Measurements from ENCODE around the gene NR1H2.
A peak's percentile ranks its signal among the peaks of the same experiment; 100 is the strongest.

The NR1H2 gene

DNA sequence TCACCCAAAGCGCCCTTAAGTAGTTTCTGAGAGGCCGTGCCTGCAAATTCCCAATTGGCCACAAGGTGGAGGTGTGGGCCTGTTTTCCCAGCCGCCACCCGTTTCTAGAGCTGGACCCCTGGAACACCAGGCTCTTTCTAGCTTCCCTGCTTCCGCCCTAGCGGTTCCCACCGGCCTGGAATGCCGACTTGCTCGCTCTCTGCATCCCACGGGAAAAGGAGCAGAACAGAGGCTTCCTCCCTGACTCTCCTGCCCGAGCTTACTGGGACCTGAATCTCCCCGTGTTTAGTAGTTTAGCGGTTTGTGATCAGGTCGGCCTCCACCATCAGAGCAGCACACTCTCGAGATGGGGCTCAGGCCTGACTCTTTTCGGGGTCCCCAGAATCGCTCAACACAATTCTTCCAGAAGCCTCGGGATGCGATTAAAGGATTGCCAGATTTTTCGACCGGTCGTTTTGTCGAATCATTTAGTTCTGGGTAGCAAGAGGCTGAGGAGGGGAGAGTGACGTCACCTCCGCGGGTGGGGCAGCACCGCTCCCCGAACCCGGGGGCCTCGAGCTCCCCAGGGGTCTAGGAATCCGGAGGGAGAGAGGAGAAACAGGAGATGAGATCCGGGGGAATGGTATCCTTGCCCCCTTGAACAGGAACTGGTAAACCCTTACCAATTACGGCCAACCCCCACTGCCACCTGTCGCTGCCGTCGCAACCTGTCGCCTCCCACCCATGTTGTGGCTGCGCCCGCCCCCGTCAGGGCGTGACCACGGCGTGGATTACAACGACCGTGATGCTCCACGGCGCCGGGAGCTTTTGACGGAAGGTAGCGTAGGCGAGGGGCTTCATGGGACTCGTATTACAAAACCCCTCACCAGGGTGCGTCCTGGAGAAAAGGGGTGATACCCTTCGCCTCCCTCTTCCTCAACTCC, 18.8 kb upstream of the NR1H2 start:
- peaks cover 24% of the 10 kb centered on the region for H3K36me3 Mint-ChIP-seq (ENCODE audit: insufficient read depth)
- DNase-seq (peak; percentile 79 to 90 (median 82)), ATAC-seq (replicated peaks) (peak; percentile 84)
- H3K9me3 Mint-ChIP-seq, result no peaks in the 10 kb centered on the region
- peak overlapping the region; percentile 97 to 98 for H3K27ac Mint-ChIP-seq
- peaks cover 30 to 41% of the 10 kb centered on the region in 2 donors for H3K4me1 Mint-ChIP-seq (ENCODE audit: low read depth in 2 of 2)
- peak overlapping the region; percentile 95 for H3K4me3 Mint-ChIP-seq
- no peaks in the 10 kb centered on the region for H3K27me3 Mint-ChIP-seq

DNA sequence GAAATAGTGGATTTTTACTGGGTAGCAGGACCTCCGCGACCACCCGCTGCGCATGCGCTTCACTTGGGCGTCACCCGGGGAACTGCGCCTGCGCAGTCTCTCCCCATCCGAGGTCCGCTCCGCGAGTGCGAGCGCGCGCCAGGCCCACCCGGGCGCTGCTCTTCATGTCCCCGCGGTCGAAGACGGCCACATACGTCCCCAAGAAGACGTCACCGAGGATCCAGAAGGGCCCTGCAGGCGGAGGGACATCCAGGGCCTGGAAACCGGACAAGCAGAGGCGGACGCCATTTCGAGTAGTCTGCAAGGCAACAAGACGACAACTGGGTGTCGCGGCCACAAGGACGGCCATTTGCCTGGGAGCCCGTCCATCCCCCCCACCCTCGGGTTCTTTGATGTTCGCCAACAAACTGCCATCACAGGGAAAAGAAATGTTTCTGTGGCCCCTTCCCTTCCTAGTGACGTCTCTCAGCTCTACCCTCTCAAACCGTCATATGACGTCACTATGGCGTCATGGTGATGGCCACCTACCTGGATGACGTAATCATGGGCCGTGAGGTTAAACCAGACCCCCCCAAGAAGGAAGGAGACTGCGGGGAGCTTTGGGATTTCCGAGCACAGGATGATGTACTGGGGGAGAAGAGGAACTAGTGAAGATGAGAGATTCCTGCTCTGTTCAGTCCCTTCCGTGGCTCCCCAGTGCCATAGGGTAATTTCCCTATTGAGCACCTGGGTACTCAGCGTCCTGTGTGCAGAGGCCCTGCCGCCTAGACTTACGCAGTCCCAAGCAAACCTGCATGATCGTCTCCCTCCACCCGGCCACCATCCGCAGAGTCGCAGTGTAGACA, 17.6 kb upstream of the NR1H2 start:
- no peaks in the 10 kb centered on the region for H3K9me3 Mint-ChIP-seq
- ATAC-seq (replicated peaks) (peak; percentile 32), DNase-seq (peak; percentile 62 to 71 (median 64))
- H3K27ac Mint-ChIP-seq, result peak overlapping the region; percentile 97 to 98
- H3K27me3 Mint-ChIP-seq, result no peaks in the 10 kb centered on the region
- H3K36me3 Mint-ChIP-seq (ENCODE audit: insufficient read depth), result peaks cover 27% of the 10 kb centered on the region
- peaks cover 37 to 46% of the 10 kb centered on the region in 2 donors for H3K4me1 Mint-ChIP-seq (ENCODE audit: low read depth in 2 of 2)
- peak overlapping the region; percentile 95 for H3K4me3 Mint-ChIP-seq

DNA sequence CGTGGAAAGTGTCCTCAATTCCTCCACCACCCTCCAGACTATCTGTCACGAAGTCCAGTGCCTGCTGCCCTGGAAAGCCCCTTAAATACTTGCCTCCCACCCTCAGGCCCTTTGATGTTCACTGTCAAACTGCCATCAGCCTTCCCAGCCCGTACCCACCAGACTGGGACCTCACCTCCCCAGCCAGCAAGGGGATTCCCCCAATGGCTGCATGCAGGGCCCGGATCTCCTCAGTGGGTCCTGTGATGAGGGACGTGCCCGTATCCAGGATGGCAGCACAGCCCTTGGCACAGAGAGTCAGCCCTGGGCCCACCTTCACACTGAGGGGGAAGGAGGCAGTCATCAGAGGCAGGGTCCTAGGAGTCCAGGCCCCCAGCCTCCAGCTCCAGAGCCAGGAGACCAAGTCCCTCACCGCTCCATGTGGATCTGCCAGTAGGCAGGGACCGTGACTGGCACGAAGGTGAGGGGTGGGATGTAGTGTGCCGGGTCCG, 16.9 kb upstream of the NR1H2 start:
- Mint-ChIP-seq H3K4me3 (peak overlapping the region; percentile 95), H3K27me3 (no peaks in the 10 kb centered on the region), H3K9me3 (no peaks in the 10 kb centered on the region), H3K27ac (peak overlapping the region; percentile 97 to 98), H3K36me3 (ENCODE audit: insufficient read depth) (peaks cover 32% of the 10 kb centered on the region), H3K4me1 (ENCODE audit: low read depth in 2 of 2) (peaks cover 39 to 49% of the 10 kb centered on the region in 2 donors)
- ATAC-seq (replicated peaks), result no peak
- no peak for DNase-seq

DNA sequence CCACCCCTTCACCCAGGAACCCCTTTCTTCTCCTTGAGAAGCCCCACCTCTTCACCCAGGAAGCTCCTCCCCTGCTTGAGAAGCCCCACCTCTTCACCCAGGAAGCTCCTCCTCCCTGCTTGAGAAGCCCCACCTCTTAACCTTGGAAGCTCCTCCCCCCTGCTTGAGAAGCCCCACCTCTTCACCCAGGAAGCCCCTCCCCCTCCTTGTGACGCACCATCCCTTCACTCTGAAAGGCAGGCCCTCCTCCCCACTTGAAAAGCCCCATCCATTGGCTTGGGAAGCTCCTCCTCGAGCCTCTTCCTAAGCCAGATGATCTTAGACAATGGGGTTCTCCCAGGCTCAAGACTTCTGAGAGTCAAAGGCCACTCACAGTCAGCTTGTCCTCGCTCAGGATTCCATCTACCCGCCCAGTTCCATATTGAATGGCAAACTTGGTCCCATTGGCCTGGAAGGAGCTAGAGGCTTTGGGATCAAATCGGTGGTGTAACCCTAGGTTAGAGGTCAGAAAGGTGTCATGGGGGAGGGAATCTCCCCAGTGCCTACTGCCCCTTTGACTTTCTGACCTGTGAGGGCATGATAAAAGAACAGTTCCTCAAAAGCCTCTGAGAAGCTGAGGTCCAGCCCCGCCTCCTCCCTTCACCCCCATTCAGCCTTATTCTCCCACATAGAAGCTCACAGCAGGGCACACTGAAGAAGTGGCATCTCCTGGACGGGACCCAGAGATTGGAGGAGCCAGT, 14.8 kb upstream of the NR1H2 start:
- Mint-ChIP-seq H3K4me1 (ENCODE audit: low read depth in 2 of 2) (peaks cover 50 to 61% of the 10 kb centered on the region in 2 donors), H3K9me3 (no peaks in the 10 kb centered on the region), H3K36me3 (ENCODE audit: insufficient read depth) (peaks cover 36% of the 10 kb centered on the region), H3K27ac (peak overlapping the region in 1 of 2 donors; percentile 55), H3K27me3 (no peaks in the 10 kb centered on the region), H3K4me3 (no peak overlapping the region)
- no peak for ATAC-seq (replicated peaks)
- no peak for DNase-seq

DNA sequence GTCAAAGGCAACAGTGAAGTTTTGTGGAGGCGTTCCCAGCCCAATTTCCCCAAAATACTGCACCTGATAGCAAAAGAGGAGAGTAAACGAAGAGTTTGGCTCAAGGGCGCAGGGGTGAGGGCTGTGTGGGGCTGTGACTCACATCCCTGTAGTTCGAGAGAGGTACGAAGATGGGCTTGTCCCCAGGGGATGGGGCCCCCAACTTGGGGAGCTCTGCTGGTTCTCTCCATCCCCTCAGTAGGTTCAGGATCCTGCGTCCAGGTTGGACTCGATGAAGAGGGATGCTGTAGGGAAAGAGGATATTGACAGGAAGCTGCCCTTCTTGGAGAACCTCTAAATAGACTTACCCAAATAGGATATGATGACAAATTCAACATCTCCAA, 14.2 kb upstream of the NR1H2 start:
- Mint-ChIP-seq H3K4me1 (ENCODE audit: low read depth in 2 of 2) (peaks cover 48 to 59% of the 10 kb centered on the region in 2 donors), H3K4me3 (no peak overlapping the region), H3K27me3 (no peaks in the 10 kb centered on the region), H3K27ac (peak overlapping the region in 1 of 2 donors; percentile 55), H3K36me3 (ENCODE audit: insufficient read depth) (peaks cover 34% of the 10 kb centered on the region), H3K9me3 (no peaks in the 10 kb centered on the region)
- ATAC-seq (replicated peaks), result no peak
- no peak for DNase-seq

DNA sequence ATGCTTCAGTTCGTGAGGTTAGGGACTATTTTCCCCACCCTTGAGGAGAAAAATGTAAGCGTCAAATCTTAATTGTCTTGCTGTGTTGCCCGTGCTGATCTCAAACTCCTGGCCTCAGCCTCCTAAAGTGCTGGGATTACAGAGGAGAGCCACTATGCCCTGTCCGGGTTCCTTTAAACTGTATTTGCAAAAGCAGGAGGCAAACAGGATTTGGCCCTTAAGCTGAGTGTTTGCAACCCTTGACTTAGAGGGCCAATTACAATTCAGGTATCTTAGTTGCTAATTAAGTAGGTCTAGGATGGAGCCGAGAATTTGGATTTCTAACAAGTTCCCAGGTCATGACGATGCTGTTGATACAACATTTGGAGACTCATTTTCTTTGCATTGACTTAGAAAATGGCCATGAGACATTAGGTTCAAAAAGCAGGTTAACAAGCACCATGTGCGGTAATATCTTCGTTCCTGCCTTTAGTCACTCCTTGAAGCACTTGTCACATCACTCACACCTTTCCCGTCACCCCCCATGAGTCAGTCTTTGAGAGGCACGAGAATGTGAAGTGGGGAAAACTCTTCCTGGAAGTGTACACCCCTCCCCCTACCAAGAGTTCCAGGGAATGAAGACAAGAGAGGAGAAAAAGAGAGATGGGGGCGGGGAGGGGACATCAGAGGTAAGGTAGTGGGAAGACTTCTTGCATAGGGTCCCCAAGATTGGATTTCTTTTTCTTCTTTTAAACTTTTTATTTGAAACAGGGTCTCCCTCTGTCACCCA, 13.4 kb upstream of the NR1H2 start:
- ATAC-seq (replicated peaks) (no peak), DNase-seq (no peak)
- H3K27ac Mint-ChIP-seq, result peak overlapping the region in 1 of 2 donors; percentile 78
- H3K9me3 Mint-ChIP-seq, result no peaks in the 10 kb centered on the region
- H3K27me3 Mint-ChIP-seq, result no peaks in the 10 kb centered on the region
- peaks cover 44 to 52% of the 10 kb centered on the region in 2 donors for H3K4me1 Mint-ChIP-seq (ENCODE audit: low read depth in 2 of 2)
- H3K36me3 Mint-ChIP-seq (ENCODE audit: insufficient read depth), result peaks cover 26% of the 10 kb centered on the region
- peak overlapping the region; percentile 50 to 59 for H3K4me3 Mint-ChIP-seq

DNA sequence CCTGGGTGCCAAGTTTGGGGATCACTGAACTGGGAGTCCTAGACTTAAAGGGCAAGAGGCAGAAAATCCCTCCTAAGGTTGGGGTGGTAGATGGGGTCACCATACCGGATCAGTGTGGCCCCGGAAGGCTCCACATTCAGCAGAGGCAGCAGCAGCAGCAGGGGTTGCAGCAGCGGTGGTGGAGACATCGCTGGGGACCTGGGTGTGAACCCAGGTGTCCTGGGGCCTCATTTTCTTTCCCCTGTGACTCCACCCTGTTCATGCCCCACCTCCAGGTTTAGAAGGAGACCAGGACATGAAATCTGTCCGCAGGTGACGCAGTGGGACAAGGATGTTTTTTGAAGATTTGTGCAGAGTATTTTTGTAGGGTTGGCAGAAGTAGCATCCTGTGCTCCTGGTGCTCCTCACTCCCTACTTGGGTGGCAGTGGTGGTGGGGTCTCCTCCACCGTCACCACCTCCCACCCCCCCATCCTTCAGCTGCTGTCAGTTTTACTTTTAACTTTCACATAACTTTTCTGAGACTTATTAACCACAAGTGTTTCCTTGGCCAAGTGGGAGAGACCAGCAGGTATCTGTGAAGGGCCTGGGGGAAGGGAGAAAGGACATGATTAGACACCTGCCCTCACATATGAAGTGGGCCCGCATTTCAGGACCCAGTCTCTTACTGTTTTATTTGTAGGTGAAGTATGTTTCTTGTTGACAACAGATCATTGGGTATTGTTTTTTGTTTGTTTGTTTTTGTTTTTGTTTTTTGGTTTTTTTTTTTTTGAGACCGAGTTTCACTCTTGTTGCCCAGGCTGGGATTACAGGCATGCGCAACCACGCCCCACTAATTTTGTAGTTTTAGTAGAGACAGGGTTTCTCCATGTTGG, 10.6 kb upstream of the NR1H2 start, which contains the start of gene NAPSA:
Gene NAPSA (minus strand): TSS at position 206 of the 873 bp plus-strand sequence. CDS start 18 bp downstream, at position 188.
- Mint-ChIP-seq H3K9me3 (no peaks in the 10 kb centered on the region), H3K27me3 (no peaks in the 10 kb centered on the region), H3K36me3 (ENCODE audit: insufficient read depth) (peaks cover 12% of the 10 kb centered on the region), H3K4me1 (ENCODE audit: low read depth in 2 of 2) (peaks cover 34 to 37% of the 10 kb centered on the region in 2 donors), H3K27ac (peak within 1 kb of the TSS in 1 of 2 donors; percentile 88), H3K4me3 (peak within 1 kb of the TSS; percentile 54 to 57)
- DNase-seq (no peak), ATAC-seq (replicated peaks) (no peak)

DNA sequence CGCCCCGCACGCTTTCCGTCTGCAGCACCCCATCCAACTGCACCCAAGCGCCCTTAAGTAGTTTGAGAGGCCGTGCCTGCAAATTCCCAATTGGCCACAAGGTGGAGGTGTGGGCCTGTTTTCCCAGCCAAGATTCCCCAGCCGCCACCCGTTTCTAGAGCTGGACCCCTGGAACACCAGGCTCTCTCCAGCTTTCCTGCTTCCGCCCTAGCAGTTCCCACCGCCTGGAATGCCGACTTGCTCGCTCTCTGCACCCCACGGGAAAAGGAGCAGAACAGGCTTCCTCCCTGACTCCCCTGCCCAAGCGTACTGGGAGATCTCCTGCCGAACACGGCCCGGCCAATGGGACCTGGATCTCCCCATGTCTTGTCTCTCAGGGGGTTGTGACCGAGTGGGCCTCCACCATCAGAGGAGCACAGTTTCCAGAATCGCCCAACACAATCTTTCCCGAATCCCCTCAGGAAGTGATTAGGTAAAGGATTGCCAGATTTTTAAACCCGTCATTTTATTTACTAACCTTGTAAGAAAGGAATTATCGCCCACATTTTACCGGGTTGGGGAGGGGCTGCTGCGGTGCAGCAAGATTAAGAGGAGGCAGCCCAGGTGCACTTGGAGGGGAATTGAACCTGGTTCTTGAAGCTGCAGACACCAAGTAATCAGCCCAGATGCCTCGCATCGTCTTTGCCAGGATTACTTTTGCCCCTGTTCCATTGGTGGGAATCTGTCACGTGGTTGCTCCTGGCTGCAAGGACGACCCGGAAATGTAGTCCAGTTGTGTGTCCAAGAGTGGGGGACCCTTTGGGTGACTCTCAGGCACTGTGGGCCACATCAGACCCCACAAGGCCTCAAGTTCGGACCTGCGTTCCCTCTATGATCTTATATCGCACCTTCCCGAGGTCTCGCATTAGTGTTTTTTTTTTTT, 7.3 kb upstream of the NR1H2 start:
- peak; percentile 68 to 82 (median 70) for DNase-seq

DNA sequence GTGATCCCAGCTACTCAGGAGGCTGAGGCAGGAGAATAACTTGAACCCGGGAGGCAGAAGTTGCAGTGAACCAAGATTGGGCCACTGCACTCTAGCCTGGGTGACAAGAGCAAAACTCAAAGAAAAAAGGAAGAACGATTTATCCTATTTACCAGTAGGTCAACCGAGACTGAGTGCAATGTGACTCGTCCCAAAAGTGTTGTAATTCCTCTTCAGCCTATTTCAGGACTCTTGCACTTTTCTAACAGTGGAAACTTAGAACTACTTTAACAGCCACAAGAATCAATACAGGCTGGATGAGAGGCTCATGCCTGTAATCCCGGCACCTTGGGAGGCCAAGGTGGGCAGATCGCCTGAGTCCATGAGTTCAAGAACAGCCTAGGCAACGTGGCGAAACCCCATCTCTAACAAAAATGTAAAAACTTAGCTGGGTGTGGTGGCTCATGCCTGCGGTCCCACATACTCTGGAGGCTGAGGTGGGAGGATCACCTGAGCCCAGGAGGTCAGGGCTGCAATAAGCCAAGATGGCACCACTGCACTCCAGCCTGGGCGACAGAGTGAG, 4.3 kb upstream of the NR1H2 start:
- DNase-seq (no peak), ATAC-seq (replicated peaks) (no peak)
- H3K27me3 Mint-ChIP-seq, result no peaks in the 10 kb centered on the region
- H3K4me3 Mint-ChIP-seq, result no peak overlapping the region
- H3K36me3 Mint-ChIP-seq (ENCODE audit: insufficient read depth), result peaks cover 9% of the 10 kb centered on the region
- no peaks in the 10 kb centered on the region for H3K9me3 Mint-ChIP-seq
- H3K4me1 Mint-ChIP-seq (ENCODE audit: low read depth in 2 of 2), result peaks cover 8 to 20% of the 10 kb centered on the region in 2 donors
- H3K27ac Mint-ChIP-seq, result no peak overlapping the region

More for the DNA sequence above, 7.3 kb upstream of the NR1H2 start:
- peaks cover 8% of the 10 kb centered on the region for H3K36me3 Mint-ChIP-seq (ENCODE audit: insufficient read depth)
- ATAC-seq (replicated peaks), result peak; percentile 56
- peaks cover 18 to 24% of the 10 kb centered on the region in 2 donors for H3K4me1 Mint-ChIP-seq (ENCODE audit: low read depth in 2 of 2)
- peak overlapping the region; percentile 80 to 83 for H3K4me3 Mint-ChIP-seq
- no peaks in the 10 kb centered on the region for H3K9me3 Mint-ChIP-seq
- peak overlapping the region in 1 of 2 donors; percentile 77 for H3K27ac Mint-ChIP-seq
- no peaks in the 10 kb centered on the region for H3K27me3 Mint-ChIP-seq

DNA sequence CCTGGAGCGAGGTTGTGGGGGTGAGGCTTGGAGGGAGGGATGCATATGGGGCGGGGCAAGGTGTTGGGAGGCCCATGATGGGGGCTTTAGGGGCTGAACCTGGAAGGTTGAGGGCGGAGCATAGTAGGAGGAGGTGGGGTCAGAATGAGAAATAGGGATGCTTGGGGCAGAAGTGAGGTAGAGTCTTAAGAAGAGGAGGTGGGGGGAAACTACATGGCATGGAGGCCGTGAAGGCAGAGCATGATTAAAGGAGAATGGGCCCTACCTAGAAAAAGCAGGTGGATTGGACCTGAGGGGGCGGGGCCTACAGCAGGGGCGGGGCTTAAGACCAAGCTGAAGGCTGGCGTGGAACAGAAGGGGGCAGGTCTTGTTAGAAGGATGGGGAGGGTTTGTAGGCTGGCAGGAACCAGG, 799 bp downstream of the NR1H2 start:
- Mint-ChIP-seq H3K4me1 (ENCODE audit: low read depth in 2 of 2) (peaks cover 17 to 27% of the 10 kb centered on the region in 2 donors), H3K36me3 (ENCODE audit: insufficient read depth) (peaks cover 50% of the 10 kb centered on the region)
- DNase-seq, result peak in 2 of 3 experiments; percentile 49

More for the DNA sequence above, 799 bp downstream of the NR1H2 start:
- ATAC-seq (replicated peaks), result peak; percentile 13
- no peaks in the 10 kb centered on the region for H3K9me3 Mint-ChIP-seq
- peak overlapping the region; percentile 99 for H3K27ac Mint-ChIP-seq
- no peaks in the 10 kb centered on the region for H3K27me3 Mint-ChIP-seq
- peak overlapping the region; percentile 94 to 98 for H3K4me3 Mint-ChIP-seq

Measured in effector memory CD8-positive, alpha-beta T cell (primary cell).